Measurements from ENCODE around the gene GALNTL6. TPM values are rescaled to one million over a fixed set of nuclear protein-coding genes. Genes with fewer than 3 reads are reported as not detected.

Gene GALNTL6
- polyA plus RNA-seq, 6 donors from 2014 or later: 0.09 to 1.5 (median 0.52) TPM

GRCh38 chr4:172850838-172851237, 1037.6 kb downstream of the GALNTL6 start:
- Mint-ChIP-seq H3K4me1 (no peaks in the 10 kb centered on the region), H3K9me3 (peaks cover 0 to 3% (median 0%) of the 10 kb centered on the region in 7 donors), H3K27ac (no peak overlapping the region), H3K36me3 (no peaks in the 10 kb centered on the region), H3K27me3 (peaks cover 0 to 8% (median 0%) of the 10 kb centered on the region in 3 donors), H3K4me3 (no peak overlapping the region)
- ATAC-seq (ENCODE audit: low read depth in 2 of 2): no peak
- no peak for DNase-seq

- H3K27me3 Mint-ChIP-seq: peaks cover 0 to 8% (median 0%) of the 10 kb centered on the region in 3 donors
- H3K9me3 Mint-ChIP-seq: peaks cover 0 to 3% (median 0%) of the 10 kb centered on the region in 7 donors
- H3K4me1 Mint-ChIP-seq: no peaks in the 10 kb centered on the region
- no peaks in the 10 kb centered on the region for H3K36me3 Mint-ChIP-seq
- no peak for ATAC-seq (ENCODE audit: low read depth in 2 of 2)
- H3K4me3 Mint-ChIP-seq: no peak overlapping the region
- no peak overlapping the region for H3K27ac Mint-ChIP-seq
- DNase-seq: no peak
Observed at GRCh38 chr4:172851534-172851933, 1038.3 kb downstream of the GALNTL6 start.

- Mint-ChIP-seq H3K27me3 (peaks cover 0 to 8% (median 7%) of the 10 kb centered on the region in 3 donors), H3K36me3 (no peaks in the 10 kb centered on the region), H3K4me1 (no peaks in the 10 kb centered on the region), H3K9me3 (peaks cover 0 to 6% (median 3%) of the 10 kb centered on the region in 7 donors), H3K27ac (no peak overlapping the region), H3K4me3 (no peak overlapping the region)
- ATAC-seq (ENCODE audit: low read depth in 2 of 2): no peak
- DNase-seq: no peak
Observed at GRCh38 chr4:172857026-172857425, 1043.8 kb downstream of the GALNTL6 start.

- H3K4me1 Mint-ChIP-seq: no peaks in the 10 kb centered on the region
- no peaks in the 10 kb centered on the region for H3K36me3 Mint-ChIP-seq
- H3K27me3 Mint-ChIP-seq: peaks cover 0 to 7% (median 3%) of the 10 kb centered on the region in 3 donors
- H3K9me3 Mint-ChIP-seq: peaks cover 0 to 9% (median 7%) of the 10 kb centered on the region in 7 donors
- H3K27ac Mint-ChIP-seq: peak overlapping the region in 1 of 6 donors; percentile 6
- no peak for ATAC-seq (ENCODE audit: low read depth in 2 of 2)
- DNase-seq: no peak
- H3K4me3 Mint-ChIP-seq: peak overlapping the region in 1 of 8 donors; percentile 31
Observed at GRCh38 chr4:172858731-172859230, 1045.6 kb downstream of the GALNTL6 start.

- Mint-ChIP-seq H3K4me3 (no peak overlapping the region), H3K36me3 (no peaks in the 10 kb centered on the region), H3K9me3 (peaks cover 0 to 11% (median 9%) of the 10 kb centered on the region in 7 donors), H3K27ac (no peak overlapping the region), H3K27me3 (peaks cover 0 to 10% (median 0%) of the 10 kb centered on the region in 3 donors), H3K4me1 (no peaks in the 10 kb centered on the region)
- ATAC-seq (ENCODE audit: low read depth in 2 of 2) (no peak), DNase-seq (no peak)
Observed at GRCh38 chr4:172865103-172865502, 1051.9 kb downstream of the GALNTL6 start.

- peaks cover 0 to 11% (median 9%) of the 10 kb centered on the region in 7 donors for H3K9me3 Mint-ChIP-seq
Observed at GRCh38 chr4:172865531-172866127, 1052.4 kb downstream of the GALNTL6 start.

GRCh38 chr4:172866421-172866820, 1053.2 kb downstream of the GALNTL6 start:
- Mint-ChIP-seq H3K9me3 (peaks cover 0 to 11% (median 9%) of the 10 kb centered on the region in 7 donors), H3K4me3 (no peak overlapping the region), H3K4me1 (no peaks in the 10 kb centered on the region), H3K27ac (no peak overlapping the region), H3K36me3 (no peaks in the 10 kb centered on the region), H3K27me3 (peaks cover 0 to 10% (median 0%) of the 10 kb centered on the region in 3 donors)
- DNase-seq (no peak), ATAC-seq (ENCODE audit: low read depth in 2 of 2) (no peak)

More at GRCh38 chr4:172865531-172866127, 1052.4 kb downstream of the GALNTL6 start:
- Mint-ChIP-seq H3K27me3 (peaks cover 0 to 10% (median 0%) of the 10 kb centered on the region in 3 donors), H3K27ac (no peak overlapping the region), H3K36me3 (no peaks in the 10 kb centered on the region), H3K4me1 (no peaks in the 10 kb centered on the region), H3K4me3 (no peak overlapping the region)
- DNase-seq: no peak
- ATAC-seq (ENCODE audit: low read depth in 2 of 2): no peak

GRCh38 chr4:172867835-172868234, 1054.6 kb downstream of the GALNTL6 start:
- Mint-ChIP-seq H3K27me3 (peaks cover 0 to 10% (median 0%) of the 10 kb centered on the region in 3 donors), H3K4me3 (no peak overlapping the region)

GRCh38 chr4:172868271-172868670, 1055.1 kb downstream of the GALNTL6 start:
- no peak overlapping the region for H3K4me3 Mint-ChIP-seq
- H3K27ac Mint-ChIP-seq: no peak overlapping the region
- ATAC-seq (ENCODE audit: low read depth in 2 of 2) (no peak), DNase-seq (no peak)
- H3K27me3 Mint-ChIP-seq: peaks cover 0 to 10% (median 0%) of the 10 kb centered on the region in 3 donors
- no peaks in the 10 kb centered on the region for H3K36me3 Mint-ChIP-seq
- no peaks in the 10 kb centered on the region for H3K4me1 Mint-ChIP-seq
- H3K9me3 Mint-ChIP-seq: peaks cover 0 to 4% (median 3%) of the 10 kb centered on the region in 7 donors

More at GRCh38 chr4:172867835-172868234, 1054.6 kb downstream of the GALNTL6 start:
- no peak for DNase-seq
- Mint-ChIP-seq H3K9me3 (peaks cover 0 to 7% (median 3%) of the 10 kb centered on the region in 7 donors), H3K36me3 (no peaks in the 10 kb centered on the region), H3K4me1 (no peaks in the 10 kb centered on the region), H3K27ac (no peak overlapping the region)
- no peak for ATAC-seq (ENCODE audit: low read depth in 2 of 2)

- no peak overlapping the region for H3K4me3 Mint-ChIP-seq
- H3K27me3 Mint-ChIP-seq: peaks cover 0 to 16% (median 6%) of the 10 kb centered on the region in 3 donors
- DNase-seq: no peak
- no peak overlapping the region for H3K27ac Mint-ChIP-seq
- H3K4me1 Mint-ChIP-seq: no peaks in the 10 kb centered on the region
- peaks cover 0 to 4% (median 0%) of the 10 kb centered on the region in 7 donors for H3K9me3 Mint-ChIP-seq
- no peak for ATAC-seq (ENCODE audit: low read depth in 2 of 2)
- no peaks in the 10 kb centered on the region for H3K36me3 Mint-ChIP-seq
Observed at GRCh38 chr4:172869621-172870268, 1056.5 kb downstream of the GALNTL6 start.

- H3K27me3 Mint-ChIP-seq: peaks cover 0 to 11% (median 6%) of the 10 kb centered on the region in 3 donors
- no peaks in the 10 kb centered on the region for H3K4me1 Mint-ChIP-seq
- H3K4me3 Mint-ChIP-seq: no peak overlapping the region
- no peaks in the 10 kb centered on the region for H3K9me3 Mint-ChIP-seq
- no peak for ATAC-seq (ENCODE audit: low read depth in 2 of 2)
- no peak for DNase-seq
- H3K27ac Mint-ChIP-seq: no peak overlapping the region
- no peaks in the 10 kb centered on the region for H3K36me3 Mint-ChIP-seq
Observed at GRCh38 chr4:172871381-172871780, 1058.2 kb downstream of the GALNTL6 start.

- Mint-ChIP-seq H3K9me3 (peaks cover 0 to 2% (median 0%) of the 10 kb centered on the region in 7 donors), H3K27ac (no peak overlapping the region), H3K36me3 (no peaks in the 10 kb centered on the region), H3K4me3 (no peak overlapping the region), H3K4me1 (no peaks in the 10 kb centered on the region), H3K27me3 (peaks cover 0 to 6% (median 6%) of the 10 kb centered on the region in 3 donors)
- ATAC-seq (ENCODE audit: low read depth in 2 of 2): no peak
- no peak for DNase-seq
Observed at GRCh38 chr4:172874944-172875343, 1061.7 kb downstream of the GALNTL6 start.

GRCh38 chr4:172876394-172876793, 1063.2 kb downstream of the GALNTL6 start:
- Mint-ChIP-seq H3K27ac (no peak overlapping the region), H3K36me3 (no peaks in the 10 kb centered on the region), H3K9me3 (peaks cover 0 to 2% (median 0%) of the 10 kb centered on the region in 7 donors), H3K4me1 (no peaks in the 10 kb centered on the region), H3K4me3 (no peak overlapping the region), H3K27me3 (peaks cover 0 to 6% (median 6%) of the 10 kb centered on the region in 3 donors)
- ATAC-seq (ENCODE audit: low read depth in 2 of 2) (no peak), DNase-seq (no peak)

GRCh38 chr4:172881645-172882044, 1068.4 kb downstream of the GALNTL6 start:
- Mint-ChIP-seq H3K4me3 (no peak overlapping the region), H3K27ac (no peak overlapping the region), H3K4me1 (no peaks in the 10 kb centered on the region), H3K36me3 (no peaks in the 10 kb centered on the region), H3K9me3 (peaks cover 0 to 20% (median 8%) of the 10 kb centered on the region in 7 donors), H3K27me3 (no peaks in the 10 kb centered on the region)
- ATAC-seq (ENCODE audit: low read depth in 2 of 2): no peak
- no peak for DNase-seq

Measured in naive B cell (primary cell).